ENCODE data around the gene XIRP1.
A peak's percentile ranks its signal among the peaks of the same experiment; 100 is the strongest.
"Not testable (repeated sequence)": the region's sequence is repeated elsewhere in the genome, so short reads cannot be mapped to it uniquely, and the experiment has no call there.

XIRP1 gene

DNA sequence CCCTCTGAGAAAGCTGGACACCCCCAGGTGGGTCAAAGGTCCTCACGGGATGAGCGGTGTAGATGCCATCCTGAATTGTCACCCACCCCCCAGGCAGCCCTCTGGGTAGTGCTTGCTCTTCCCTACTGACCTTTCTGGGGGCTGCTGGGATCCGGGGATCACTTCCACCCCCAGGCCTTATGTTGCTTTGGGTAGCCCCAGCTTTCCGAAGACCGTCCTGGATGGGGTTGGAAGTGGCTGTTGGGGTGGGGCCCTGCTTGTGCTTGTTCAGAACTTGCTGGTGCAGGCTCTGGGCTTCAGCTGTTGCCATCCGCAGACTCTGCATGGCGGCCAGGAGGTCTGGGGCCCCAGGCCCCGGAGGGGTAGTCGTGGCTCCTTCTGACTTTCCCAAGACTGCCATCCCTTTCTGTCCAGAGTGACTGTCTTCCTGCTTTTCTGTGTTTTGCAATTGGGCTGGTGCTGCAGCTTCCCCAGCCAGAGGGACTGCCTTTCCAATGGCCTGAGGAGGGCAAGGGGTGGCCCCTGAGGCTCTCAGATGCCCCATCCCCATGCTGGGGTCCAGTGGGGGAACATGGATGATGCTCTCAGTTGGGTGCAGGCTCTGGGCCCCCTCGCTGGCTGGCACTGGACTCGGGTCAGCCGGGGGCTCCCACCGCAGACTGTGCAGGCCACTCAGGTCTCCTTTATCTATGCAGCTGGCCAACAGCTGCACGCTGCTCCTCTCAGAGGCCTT, 6.3 kb downstream of the XIRP1 start:
- no peak for DNase-seq

DNA sequence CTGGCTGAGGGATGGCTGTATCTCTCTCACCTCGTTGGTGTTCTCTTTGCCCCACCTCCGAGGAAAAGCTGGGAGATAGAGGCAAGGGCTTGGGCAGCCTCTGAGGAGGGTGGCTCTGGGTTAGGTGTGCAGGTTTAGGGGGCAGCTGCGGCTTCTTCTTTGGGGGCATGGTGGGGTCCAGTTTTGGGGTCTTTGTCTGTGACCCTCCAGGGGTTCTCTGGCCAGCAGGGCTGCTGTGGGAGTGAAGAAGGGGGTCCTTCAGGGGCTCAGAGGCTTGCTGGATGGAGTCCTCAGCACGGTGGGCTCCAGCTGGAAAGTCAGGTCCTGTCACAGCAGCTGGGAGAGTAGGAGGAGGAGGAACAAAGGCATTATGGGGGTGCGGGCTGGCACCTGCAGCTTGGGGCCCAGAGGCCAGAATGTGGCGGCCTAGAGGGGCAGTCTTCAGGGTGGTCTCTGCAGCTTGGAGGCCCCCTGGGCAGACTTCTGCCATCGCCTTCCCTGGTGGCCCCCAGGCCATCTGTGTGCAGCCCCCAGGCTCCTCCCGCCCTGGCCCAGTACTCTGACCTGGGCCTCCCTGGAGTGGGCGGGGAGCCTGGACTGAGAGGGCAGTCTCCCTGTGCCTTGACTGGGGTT, 7.0 kb downstream of the XIRP1 start:
- DNase-seq: no peak

DNA sequence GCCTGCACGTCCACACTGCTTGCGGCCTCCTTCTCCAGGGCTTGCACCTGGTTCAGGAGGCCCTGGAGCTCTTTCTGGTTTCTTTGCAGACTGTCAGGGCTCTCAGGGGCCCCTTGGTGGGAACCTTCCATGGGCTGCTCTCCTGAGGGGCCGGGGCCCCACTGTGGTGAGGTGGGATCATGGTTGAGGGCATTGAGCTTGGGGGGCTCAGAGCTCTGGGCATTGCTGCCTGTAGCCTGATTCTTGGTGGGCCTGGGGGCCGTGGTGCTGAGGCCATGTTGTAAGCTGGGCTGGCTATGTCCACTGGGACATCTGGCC, 7.5 kb downstream of the XIRP1 start:
- DNase-seq: no peak

DNA sequence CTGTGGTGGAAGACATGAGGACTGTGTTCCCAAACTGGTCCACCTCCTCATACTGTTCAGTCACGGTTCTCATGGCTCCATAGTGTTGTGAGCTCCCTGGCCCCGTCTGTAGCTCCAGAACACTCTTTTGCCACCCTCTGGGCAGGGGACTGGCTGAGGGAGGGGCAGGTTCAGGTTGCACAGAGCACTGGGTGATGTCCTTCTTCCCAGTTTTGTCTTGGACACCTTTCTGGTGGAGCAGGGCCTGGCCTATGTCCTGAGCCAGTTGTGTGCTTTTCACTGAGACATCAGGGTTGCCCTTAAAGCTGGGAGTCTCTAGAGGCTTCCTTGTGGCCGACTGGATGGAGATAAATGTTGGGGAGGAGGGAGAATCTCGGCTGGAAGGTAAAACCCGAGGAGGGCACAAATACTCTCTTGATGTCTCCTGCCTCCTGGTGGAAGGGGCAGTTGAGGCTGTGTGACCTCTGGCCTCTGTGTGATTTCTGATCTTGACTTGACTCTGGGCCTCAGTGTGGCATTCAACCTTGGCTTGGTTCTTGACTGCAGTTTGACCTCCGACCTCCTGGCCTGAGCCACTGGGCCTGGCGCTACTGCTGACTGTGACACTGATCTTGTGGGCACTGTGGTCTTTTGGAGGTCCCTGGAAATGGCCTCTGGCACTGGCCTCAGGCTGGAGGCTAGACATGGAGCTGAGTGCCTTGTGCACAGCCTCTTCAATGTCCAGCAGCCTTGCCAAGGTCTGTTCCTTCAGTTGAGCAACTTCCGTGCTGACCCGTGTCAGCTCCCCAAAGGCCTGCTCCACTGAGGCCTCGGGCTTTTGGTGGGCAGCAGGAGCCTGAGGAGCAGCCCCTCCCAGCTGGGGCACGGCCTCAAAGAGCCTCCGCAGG, 8.1 kb downstream of the XIRP1 start:
- DNase-seq: no peak

DNA sequence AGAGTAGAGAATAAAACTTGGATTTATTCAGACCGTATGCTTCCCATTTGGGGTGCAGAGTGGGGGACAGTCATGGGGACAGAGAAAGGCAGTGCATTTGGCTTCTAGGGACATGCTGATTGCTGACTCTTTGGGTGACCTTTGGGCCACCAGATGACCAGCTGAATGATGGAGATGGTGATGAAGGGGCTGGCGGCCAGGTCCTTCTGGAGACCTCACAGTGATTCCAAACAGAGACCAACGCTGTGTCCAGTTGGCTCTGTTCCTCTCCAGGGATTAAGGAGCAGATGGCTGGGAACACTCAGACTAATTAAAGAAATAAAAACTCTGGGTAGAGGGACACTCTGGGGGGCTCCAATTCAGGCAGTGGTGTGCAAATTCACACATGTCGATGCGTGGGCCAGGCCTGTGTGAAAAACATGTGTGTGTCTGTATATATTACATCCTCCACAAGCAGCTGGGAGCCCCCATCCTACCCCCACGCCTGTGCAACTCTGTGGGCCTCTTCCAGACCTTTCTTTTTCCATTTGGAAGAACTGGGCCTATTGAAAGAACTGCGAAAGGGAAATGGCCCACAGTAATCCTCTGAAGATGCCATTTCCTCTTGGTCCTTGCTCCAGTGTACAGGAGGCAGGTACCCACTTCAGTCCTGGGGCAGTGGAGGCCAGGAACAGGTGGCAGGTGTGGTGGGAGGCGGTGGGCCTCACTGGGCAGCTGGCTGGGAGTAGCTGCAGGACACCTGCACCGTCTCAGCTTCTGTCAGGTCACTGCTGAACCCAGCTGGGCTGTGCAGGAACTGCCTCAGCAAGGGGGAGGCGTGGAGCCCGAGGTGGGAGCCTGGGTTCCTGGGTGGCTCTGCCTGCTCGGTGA, 8.9 kb downstream of the XIRP1 start:
- no peak for DNase-seq

DNA sequence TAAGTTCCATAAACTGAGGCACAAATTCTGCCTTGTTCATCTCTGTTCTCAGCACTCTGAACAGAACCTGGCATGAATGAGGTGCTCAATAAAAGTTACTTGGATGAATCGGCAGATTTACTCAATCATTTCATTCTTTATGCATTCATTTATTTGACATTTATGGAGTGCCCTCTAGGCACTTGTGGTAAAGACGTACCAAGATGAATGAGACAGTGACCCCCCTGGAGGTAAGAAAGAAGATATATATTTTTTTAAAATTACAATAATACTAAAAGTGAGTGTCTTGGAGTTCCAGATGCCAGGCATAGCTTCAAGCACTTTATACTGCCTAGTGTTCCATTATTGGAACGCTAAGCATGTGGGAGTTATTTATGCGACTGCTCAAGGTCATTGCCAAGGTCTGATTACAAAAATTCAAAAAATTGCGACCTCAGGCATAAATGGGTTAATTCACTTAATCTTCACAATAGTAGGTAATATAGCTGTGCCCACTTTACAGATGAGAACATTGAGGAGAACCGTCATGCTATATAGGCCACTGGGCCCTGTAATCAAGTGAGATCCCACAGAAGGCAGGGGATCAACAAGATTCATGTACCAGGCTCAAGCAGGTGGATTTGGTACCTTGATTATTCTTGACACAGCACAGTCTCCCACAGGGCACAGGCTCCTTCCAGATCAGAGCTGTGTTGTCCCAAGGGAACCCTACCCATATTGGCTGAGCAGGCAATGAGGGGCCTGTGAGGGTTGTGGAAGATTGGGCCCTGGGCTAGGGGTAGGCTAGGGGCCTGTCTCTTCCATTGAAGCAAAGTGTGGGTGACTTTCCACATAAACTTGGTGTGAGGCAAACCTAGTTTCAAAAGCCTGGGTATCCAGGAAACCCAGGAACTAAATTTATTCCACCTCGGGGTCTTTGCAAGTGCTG, 10.7 kb downstream of the XIRP1 start:
- DNase-seq: no peak

DNA sequence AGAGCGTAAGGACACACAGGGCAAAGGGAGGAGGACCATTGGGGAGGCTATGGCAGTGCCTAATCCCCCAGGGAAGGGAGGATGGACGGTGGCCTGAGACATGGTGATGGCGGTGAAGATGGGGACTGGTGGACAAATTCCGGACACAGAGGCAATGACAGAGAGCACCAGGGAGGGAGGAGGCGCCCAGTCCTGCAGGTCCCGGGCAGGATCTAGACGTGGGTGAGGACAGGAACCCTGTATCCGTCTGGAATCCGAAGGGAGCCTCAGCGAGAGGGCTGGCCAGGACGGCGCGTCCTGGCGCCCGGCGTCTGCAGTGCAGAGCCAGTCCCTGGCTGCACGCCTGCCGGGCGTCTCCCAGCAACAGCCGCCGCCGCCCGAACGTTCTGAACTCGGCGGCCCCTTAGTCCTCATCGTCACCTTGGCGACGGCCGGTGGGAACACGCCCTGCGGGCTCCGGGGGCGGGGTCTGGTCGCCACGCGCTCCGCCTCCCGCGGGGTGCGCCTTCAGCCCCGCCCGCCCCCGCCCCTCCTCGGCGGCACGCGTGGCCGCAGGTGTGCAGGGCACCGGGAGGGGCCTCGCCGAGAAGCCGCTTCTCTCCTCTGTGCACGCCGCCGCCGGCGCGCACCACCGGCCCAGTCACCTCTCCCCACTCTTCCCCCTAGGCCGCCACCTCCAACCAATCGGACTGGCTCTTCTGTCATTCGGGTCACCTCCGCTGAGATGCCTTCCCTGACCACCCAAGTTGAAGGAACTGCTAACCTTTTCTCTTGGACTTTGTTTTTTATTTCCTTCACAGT, 11.6 kb downstream of the XIRP1 start:
- DNase-seq: peak; percentile 84

DNA sequence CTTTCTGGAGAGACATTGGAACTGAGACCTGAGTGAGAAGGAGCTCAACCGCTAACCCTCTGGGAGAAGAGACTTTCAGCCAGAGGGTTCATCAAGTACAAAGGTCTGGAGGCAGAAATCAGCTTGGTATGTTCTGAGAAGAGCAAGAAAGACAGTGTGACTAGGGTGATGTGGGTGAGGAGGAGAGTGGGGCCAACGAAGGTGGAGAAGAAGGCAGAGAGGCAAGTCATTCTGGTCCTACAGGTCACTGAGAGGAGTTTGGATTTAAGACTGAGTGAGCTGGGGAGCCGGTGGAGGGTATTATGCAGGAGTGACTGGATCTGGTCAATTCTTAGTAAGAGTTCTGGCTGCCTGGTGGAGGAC, 12.2 kb downstream of the XIRP1 start:
- DNase-seq: no peak

DNA sequence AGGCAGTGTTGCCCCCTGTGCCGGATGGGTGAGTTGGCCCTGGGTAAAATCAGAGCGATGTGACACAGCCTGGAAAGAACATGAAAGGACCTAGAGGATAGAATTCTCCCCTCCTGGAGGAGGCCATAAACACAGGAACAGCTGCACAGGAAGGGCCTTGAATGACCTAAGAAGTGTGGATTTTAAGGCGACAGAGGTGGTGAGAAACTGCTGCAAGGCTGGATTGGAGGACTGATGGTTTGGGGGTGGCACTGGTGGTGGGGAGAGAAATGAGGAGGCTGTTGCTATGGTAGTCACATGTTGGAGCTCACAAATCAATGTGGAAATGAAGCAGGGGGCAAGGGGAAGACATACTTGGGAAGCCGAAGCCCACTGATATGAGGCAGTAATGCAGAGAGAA, 13.8 kb downstream of the XIRP1 start:
- DNase-seq: no peak

DNA sequence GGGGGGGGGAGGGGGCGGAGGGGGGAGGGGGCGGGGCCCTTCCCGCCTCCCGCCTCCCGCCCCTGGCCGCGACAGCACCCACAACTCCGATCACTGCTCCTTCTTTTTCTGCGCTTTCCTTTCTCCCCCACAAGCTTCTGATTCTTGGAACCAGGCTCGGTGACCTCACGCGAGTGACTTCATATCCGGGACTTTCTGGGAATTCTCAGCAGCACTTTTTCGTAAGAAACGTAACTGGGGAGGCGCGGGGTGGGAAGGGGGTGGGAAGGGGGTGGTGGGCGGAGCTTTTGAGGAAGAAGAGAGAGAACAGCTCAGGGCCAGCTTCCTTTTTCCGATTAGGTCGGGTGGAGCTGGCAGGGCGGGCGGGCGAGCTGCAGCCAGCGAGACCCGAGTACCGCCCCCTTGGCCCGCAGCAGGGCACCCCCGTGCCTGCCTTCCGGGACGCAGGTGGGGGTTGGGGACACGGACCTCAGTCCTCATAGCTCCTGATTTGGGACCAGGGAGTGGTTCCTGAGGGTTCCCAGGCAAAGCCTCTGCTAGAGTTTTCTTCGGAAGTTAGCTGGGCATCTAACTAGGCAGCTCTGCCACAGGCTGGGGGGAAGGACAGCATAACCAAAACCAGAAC, 14.6 kb downstream of the XIRP1 start:
- DNase-seq: peak; percentile 53

DNA sequence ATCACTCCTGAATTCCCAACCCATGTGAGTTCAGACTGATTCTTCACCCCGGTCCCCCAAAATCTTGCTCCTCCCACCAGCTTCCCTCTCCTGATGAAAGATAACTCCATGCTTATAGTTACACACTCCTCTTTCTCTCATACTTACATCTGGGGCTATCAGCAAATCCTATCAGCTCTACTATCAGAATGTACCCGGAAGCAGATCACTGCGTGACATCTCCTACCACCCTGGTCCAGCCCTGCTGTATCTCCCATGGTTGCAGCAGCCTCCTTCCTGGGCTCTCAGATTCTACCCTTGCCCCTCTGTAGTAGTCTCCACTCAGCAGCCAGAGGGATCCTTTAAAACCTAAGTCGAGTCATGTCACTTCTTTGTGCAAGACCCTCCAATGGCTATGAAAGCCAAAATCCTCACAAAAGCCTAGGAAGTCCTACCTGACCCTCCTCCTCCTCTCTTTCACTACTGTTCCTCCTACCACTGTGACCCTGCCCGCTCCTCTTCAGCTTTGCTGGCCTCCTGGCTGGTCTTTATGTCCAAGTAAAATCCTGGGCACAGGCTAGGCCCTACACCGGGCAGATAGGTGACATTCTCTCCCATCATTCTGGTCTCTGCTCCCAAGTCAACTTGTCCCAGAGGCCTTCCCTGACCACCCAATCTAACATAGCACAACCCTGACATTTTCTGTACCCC, 16.2 kb downstream of the XIRP1 start:
- DNase-seq: no peak

DNA sequence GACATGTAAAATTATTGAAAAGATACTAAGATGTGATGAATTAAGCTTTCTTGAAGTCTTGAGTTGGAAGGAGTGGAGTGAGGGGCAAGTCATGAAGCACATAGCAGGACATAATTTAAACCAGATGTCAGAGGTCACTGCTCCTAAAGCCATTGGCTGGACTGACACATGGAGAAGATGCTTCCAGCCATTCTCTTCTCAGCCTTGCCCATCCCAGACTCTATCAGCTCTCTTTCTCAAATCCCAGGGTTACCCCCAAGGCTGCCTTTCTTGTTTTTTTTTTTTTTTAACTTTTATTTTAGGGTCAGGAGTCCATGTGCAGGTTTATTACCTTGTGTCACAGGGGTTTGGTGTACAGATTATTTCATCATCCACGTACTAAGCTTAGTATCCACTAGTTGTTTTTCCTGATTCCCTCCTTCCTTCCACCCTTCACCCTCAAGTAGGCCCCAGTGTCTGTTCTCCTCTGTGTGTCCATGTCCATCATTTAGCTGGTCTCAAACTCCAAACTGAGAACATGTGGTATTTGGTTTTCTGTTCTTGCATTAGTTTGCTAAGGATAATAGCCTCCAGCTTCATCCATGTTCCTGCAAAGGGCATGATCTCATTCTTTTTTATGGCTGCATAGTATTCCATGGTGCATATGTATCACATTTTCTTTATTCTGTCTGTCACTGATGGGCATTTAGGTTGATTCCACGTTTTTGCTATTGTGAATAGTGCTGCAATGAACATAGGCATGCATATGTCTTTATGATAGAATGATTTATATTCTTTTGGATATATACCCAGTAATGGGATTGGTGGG, 18.9 kb downstream of the XIRP1 start:
- no peak for DNase-seq

DNA sequence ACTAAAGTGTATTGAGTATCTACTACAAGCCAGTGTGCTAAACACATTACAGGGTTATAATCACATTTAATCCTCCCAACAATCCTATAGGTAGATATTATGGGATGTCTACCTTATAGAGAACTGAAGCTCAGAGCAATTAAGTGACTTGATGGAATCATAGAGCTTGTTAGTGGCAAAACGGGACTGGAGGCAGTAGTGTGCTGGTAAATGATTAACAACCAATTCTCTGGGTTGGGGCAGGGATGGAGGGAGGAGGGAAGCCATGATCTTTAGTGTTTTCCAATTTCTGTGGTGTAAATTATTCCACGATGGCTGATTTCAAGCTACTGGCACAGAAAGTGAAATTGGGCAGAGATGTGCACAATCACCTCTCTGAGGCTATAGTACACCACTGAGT, 20.5 kb downstream of the XIRP1 start:
- no peak for DNase-seq

DNA sequence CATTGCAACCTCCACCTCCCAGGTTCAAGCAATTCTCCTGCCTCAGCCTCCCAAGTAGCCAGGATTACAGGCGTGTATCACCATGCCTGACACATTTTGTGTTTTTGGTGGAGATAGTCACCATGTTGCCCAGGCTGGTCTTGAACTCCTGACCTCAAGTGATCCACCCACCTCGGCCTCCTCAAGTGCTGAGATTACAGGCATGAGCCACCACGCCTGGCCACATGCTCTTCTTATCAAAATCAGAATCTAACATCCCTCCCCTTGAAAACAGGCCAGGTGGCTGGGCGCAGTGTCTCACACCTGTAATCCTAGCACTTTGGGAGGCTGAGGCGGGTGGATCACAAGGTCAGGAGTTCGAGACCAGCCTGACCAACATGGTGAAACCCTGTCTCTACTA, 21.5 kb downstream of the XIRP1 start:
- not testable (repeated sequence) for DNase-seq

DNA sequence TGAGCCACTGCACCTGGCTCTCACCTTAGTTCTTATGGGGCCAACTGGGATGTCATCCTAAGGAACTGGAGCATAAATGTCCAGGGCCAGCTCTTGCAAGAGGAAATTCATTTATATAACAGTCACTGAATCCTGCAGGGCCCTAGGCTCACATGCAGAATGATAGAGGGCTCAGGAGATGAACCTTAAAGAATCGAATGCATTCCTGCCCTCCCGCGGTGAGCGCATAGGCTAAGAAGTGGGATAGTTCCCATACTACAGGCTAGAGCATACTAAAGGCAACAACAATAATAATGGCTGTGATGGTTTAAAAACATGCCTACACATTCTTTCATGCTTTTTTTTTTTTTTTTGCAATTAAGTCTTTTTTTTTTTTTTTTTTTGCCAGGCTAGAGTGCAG, 21.9 kb downstream of the XIRP1 start:
- DNase-seq: no peak

DNA sequence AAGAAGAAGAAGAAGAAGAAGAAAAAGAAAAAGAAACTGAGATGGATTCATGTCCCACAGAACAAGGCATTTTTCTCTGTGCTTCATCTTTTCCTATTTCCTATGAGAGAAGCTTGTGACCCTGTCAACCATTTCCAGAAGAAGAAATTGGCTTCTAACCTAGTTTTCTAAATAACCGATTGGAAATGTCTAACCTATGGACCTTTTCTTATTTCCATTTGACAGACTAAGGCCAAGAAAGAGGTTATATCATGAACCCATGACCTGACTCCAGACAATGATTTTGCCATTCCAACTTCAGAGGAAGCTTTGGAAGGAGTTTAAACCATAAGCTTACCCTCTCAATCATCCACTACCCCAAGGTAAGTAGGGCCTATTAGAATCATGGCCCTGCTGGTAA, 22.7 kb downstream of the XIRP1 start:
- no peak for DNase-seq

DNA sequence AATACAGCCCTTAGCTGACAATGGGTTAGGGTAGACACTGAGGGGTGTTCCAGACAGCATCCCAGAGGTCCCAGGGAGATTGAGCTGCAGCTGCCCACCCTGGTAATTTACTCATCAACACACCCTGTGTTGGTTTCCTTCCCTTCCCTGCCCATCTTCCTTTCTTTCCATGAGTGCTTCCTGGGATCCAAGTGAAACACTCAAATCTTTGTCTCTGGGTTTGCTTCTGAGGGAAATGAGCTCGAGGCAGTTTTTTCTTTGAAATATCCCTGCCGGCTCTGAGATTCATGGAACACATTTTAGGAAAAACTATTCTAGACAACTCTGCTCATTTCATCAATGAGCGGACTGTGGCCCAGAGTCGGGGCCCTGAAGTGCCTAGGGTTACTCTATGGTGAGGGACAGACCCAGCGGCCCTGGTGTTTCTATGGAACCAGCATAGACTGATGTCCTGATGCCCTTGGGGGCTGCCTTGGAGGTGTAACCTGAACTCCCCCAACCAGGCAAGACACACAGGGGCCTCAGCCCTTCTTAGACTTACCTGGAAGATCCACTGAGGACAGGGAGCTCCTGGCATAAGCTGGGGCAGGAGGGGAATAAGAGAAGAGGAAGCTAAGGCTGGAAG, 24.1 kb downstream of the XIRP1 start:
- no peak for DNase-seq

DNA sequence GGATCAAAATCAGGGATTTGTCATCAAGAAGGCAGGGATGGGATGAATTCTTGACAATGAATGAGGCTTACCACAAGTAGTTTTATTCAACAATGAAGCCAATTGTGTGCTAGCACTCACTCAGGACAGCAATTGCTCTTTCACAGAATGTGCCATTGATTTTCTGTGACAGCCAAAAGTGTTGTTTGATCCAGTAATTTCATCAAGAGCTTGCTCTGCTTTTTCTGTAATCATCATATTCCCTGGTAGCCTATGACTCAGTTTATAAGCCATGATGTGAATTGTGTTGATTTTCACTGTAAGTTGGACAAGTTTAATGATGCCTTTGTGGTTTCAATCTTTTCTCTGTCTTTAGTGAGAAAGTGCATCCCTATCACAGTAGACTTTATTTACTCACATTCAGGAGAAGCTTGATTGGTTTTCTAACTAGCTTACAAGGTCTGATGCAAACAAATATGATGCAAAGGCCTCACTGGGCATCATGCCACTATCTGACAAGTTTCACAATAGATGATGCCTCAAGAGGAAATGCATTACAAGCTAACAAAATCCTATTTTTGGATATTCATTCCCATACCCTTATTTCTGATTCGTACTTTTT, 25.4 kb downstream of the XIRP1 start:
- no peak for DNase-seq
